Measurements from ENCODE around the gene AKAP1.

GRCh38 chr17:57089391-57089790 is 4.3 kb downstream of the AKAP1 start:
- TF ChIP-seq SOX6 (IDR thresholded peaks at IDR 0.05) (no peak), RBFOX2 (IDR thresholded peaks at IDR 0.05; ENCODE audit: low read depth, low read length) (no peak), POLR2A (conservative IDR thresholded peaks at IDR 0.05) (no peak), USF1 (CRISPR knock-in tag; IDR thresholded peaks at IDR 0.05) (no peak), NR3C1 (CRISPR knock-in tag; IDR thresholded peaks at IDR 0.05) (no peak), FOS (IDR thresholded peaks at IDR 0.05; ENCODE audit: extremely low read depth, insufficient read length) (no peak), TCFL5 (CRISPR knock-in tag; conservative IDR thresholded peaks at IDR 0.05) (no peak), NFATC3 (IDR thresholded peaks at IDR 0.05) (no peak), POLR2AphosphoS5 (IDR thresholded peaks at IDR 0.05; ENCODE audit: control insufficient read depth, insufficient read depth, low read depth, low read length) (no peak), NFYB (IDR thresholded peaks at IDR 0.05; ENCODE audit: extremely low read depth, insufficient read length) (no peak), CCNT2 (IDR thresholded peaks at IDR 0.05; ENCODE audit: borderline replicate concordance, extremely low read depth, insufficient read length, low read depth, low read length) (no peak), ZNF431 (CRISPR knock-in tag; IDR thresholded peaks at IDR 0.05) (no peak), NR2C2 (CRISPR knock-in tag; IDR thresholded peaks at IDR 0.05) (no peak), NR2C2 (tag; IDR thresholded peaks at IDR 0.05) (no peak)
- TF ChIP-seq, protein P1, sequence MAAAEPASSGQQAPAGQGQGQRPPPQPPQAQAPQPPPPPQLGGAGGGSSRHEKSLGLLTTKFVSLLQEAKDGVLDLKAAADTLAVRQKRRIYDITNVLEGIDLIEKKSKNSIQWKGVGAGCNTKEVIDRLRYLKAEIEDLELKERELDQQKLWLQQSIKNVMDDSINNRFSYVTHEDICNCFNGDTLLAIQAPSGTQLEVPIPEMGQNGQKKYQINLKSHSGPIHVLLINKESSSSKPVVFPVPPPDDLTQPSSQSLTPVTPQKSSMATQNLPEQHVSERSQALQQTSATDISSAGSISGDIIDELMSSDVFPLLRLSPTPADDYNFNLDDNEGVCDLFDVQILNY (CRISPR knock-in tag; IDR thresholded peaks at IDR 0.05): no peak

All from K562 (cell line).